ENCODE results near the gene CSRNP3.

GRCh38 chr2:165601928-165602521, 132.5 kb downstream of the CSRNP3 start:
- TF ChIP-seq POLR2AphosphoS5 (IDR thresholded peaks at IDR 0.05; ENCODE audit: borderline replicate concordance, low read depth, low read length) = no peak
- no peak for TF ChIP-seq EZH2 (IDR thresholded peaks at IDR 0.05)
- no peak for TF ChIP-seq FOXP2 (optimal IDR thresholded peaks at IDR 0.05; ENCODE audit: control extremely low read depth, extremely low read length, insufficient read depth)

Data from SK-N-MC (cell line).